H9 (cell line): ENCODE data around the gene RAB43. TPM values are rescaled to one million over a fixed set of nuclear protein-coding genes. Genes with fewer than 3 reads are reported as not detected.

Experiments
- DNase-seq: peaks from one replicate; pipeline ENCODE4 v3.0.0-alpha.2; 2017
- H2AFZ ChIP-seq: one replicate; pipeline ENCODE4 v1.6.1; 2013; ENCODE audit warnings: mild to moderate bottlenecking, low read length, control low read depth, moderate library complexity
- H2AK5ac ChIP-seq: 2 replicates; pipeline ENCODE4 v1.6.1; 2013; ENCODE audit warnings: low read length, control low read depth, mixed read lengths; ENCODE audit not compliant: insufficient read length
- H2BK120ac ChIP-seq: one replicate; pipeline ENCODE4 v1.6.1; 2013; ENCODE audit warnings: low read depth, mild to moderate bottlenecking, low read length, control low read depth, inconsistent platforms; ENCODE audit not compliant: poor library complexity, severe bottlenecking
- H2BK12ac ChIP-seq: 2 replicates; pipeline ENCODE4 v1.6.1; 2013; ENCODE audit warnings: low read length, control low read depth, mixed read lengths, low read depth; ENCODE audit not compliant: insufficient read length
- H2BK15ac ChIP-seq: 2 replicates; pipeline ENCODE4 v1.6.1; 2013; ENCODE audit warnings: low read depth, low read length, control low read depth
- H2BK20ac ChIP-seq: one replicate; pipeline ENCODE4 v1.6.1; 2013; ENCODE audit warnings: low read depth, mild to moderate bottlenecking, low read length, control low read depth, inconsistent platforms; ENCODE audit not compliant: poor library complexity, severe bottlenecking
- H2BK5ac ChIP-seq: 2 replicates; pipeline ENCODE4 v1.6.1; 2013; ENCODE audit warnings: low read length, control low read depth, mixed read lengths; ENCODE audit not compliant: insufficient read length
- H3K14ac ChIP-seq: 2 replicates; pipeline ENCODE4 v1.6.1; 2013; ENCODE audit warnings: low read length, control low read depth; ENCODE audit not compliant: insufficient read depth
- H3K18ac ChIP-seq: 2 replicates; pipeline ENCODE4 v1.6.1; 2013; ENCODE audit warnings: low read depth, mild to moderate bottlenecking, mixed read lengths, low read length, control low read depth; ENCODE audit not compliant: insufficient read length
- H3K23ac ChIP-seq: 2 replicates; pipeline ENCODE4 v1.6.1; 2013; ENCODE audit warnings: low read length, control low read depth, mixed read lengths, low read depth; ENCODE audit not compliant: insufficient read length
- H3K23me2 ChIP-seq: 2 replicates; pipeline ENCODE4 v1.6.1; 2013; ENCODE audit warnings: low read depth, mild to moderate bottlenecking, mixed read lengths, low read length, control low read depth; ENCODE audit not compliant: insufficient read length, poor library complexity, severe bottlenecking
- H3K27ac ChIP-seq: 2 replicates; pipeline ENCODE4 v1.5.1; 2013; ENCODE audit warnings: low read length, control low read depth, mixed read lengths, low read depth; ENCODE audit not compliant: insufficient read length
- H3K27me3 ChIP-seq: 2 replicates; pipeline ENCODE4 v1.6.1; 2013; ENCODE audit warnings: low read length, control low read depth, inconsistent platforms; ENCODE audit not compliant: insufficient read depth
- H3K4ac ChIP-seq: 2 replicates; pipeline ENCODE4 v1.6.1; 2013; ENCODE audit warnings: low read depth, mild to moderate bottlenecking, control low read depth, inconsistent platforms, low read length, moderate library complexity
- H3K4me1 ChIP-seq: 2 replicates; pipeline ENCODE4 v1.6.1; 2013; ENCODE audit warnings: low read length, control low read depth, inconsistent platforms; ENCODE audit not compliant: insufficient read depth
- H3K4me2 ChIP-seq: 2 replicates; pipeline ENCODE4 v1.6.1; 2013; ENCODE audit warnings: low read length, control low read depth, mixed read lengths; ENCODE audit not compliant: insufficient read length, insufficient read depth
- H3K56ac ChIP-seq: 2 replicates; pipeline ENCODE4 v1.6.1; 2013; ENCODE audit warnings: low read depth, mild to moderate bottlenecking, mixed read lengths, low read length, control low read depth; ENCODE audit not compliant: insufficient read length
- H3K79me1 ChIP-seq: 2 replicates; pipeline ENCODE4 v1.6.1; 2013; ENCODE audit warnings: low read depth, mild to moderate bottlenecking, moderate library complexity, low read length, control low read depth, inconsistent platforms; ENCODE audit not compliant: insufficient read depth, poor library complexity, severe bottlenecking
- H3K79me2 ChIP-seq: 2 replicates; pipeline ENCODE4 v1.6.1; 2013; ENCODE audit warnings: low read length, control low read depth, inconsistent platforms; ENCODE audit not compliant: insufficient read depth
- H3K9ac ChIP-seq: 2 replicates; pipeline ENCODE4 v1.6.1; 2013; ENCODE audit warnings: low read length, control low read depth, mixed read lengths; ENCODE audit not compliant: insufficient read length; ENCODE audit errors: extremely low read depth
- H3K9me3 ChIP-seq: one replicate; pipeline ENCODE4 v1.6.1; 2013; ENCODE audit warnings: low read depth, low read length, inconsistent platforms; ENCODE audit not compliant: control insufficient read depth
- H3T11ph ChIP-seq: one replicate; pipeline ENCODE4 v1.6.1; 2013; ENCODE audit warnings: mild to moderate bottlenecking, low read length, control low read depth, inconsistent platforms
- H4K20me1 ChIP-seq: one replicate; pipeline ENCODE4 v1.6.1; 2013; ENCODE audit not compliant: control insufficient read depth, insufficient read length, insufficient read depth
- H4K5ac ChIP-seq: 2 replicates; pipeline ENCODE4 v1.6.1; 2013; ENCODE audit warnings: low read depth, mild to moderate bottlenecking, mixed read lengths, low read length, control low read depth; ENCODE audit not compliant: insufficient read length
- H4K8ac ChIP-seq: replicated peaks from 2 replicates; pipeline ENCODE4 v1.6.1; 2013; ENCODE audit warnings: low read length, control low read depth, mixed read lengths, low read depth; ENCODE audit not compliant: insufficient read length
- H4K91ac ChIP-seq: 2 replicates; pipeline ENCODE4 v1.6.1; 2013; ENCODE audit warnings: low read depth, mild to moderate bottlenecking, moderate library complexity, mixed read lengths, low read length, control low read depth; ENCODE audit not compliant: insufficient read length
- H3K27ac Mint-ChIP-seq, 3 experiments: 2 replicates in 2 of 3; 3 replicates in 1 of 3; pipeline ENCODE4 v1.8.0; 2020 to 2021; ENCODE audit warnings: mixed read lengths in 3 of 3, mild to moderate bottlenecking in 1 of 3, moderate library complexity in 1 of 3
- H3K27me3 Mint-ChIP-seq: 2 replicates; pipeline ENCODE4 v1.8.0; 2021; ENCODE audit warnings: low read depth, mild to moderate bottlenecking, moderate library complexity, mixed read lengths
- H3K36me3 Mint-ChIP-seq, 3 experiments: 2 replicates in 2 of 3; 3 replicates in 1 of 3; pipeline ENCODE4 v1.8.0; 2020 to 2021; ENCODE audit warnings: low read depth in 3 of 3, mixed read lengths in 3 of 3; ENCODE audit not compliant: insufficient read depth in 1 of 3
- H3K4me1 Mint-ChIP-seq, 2 experiments: 2 replicates each; pipeline ENCODE4 v1.8.0; 2020; ENCODE audit warnings: mixed read lengths in 2 of 2
- H3K4me3 Mint-ChIP-seq, 2 experiments: 2 replicates in 1 of 2; 3 replicates in 1 of 2; pipeline ENCODE4 v1.8.0; 2020 to 2021; ENCODE audit warnings: mild to moderate bottlenecking in 2 of 2, mixed read lengths in 2 of 2, moderate library complexity in 1 of 2
- H3K9me3 Mint-ChIP-seq, 2 experiments: 2 replicates in 1 of 2; 3 replicates in 1 of 2; pipeline ENCODE4 v1.8.0; 2020; ENCODE audit warnings: mild to moderate bottlenecking in 2 of 2, mixed read lengths in 2 of 2, moderate library complexity in 1 of 2
- WGBS: extraction: QIAGEN DNeasy Blood & Tissue Kit; methylation state at CpG from one replicate; pipeline ENCODE4 v1.1.7; 2013; ENCODE audit warnings: missing lambda C conversion rate, low lambda C conversion rate, mixed read lengths; ENCODE audit not compliant: insufficient read length; ENCODE audit errors: extremely low coverage; 5-methylcytosine and 5-hydroxymethylcytosine counted together
- total RNA-seq: library from RNA; stranded (reverse); gene quantifications from 2 replicates; pipeline ENCODE4 v1.2.1, GENCODE V29; 2021
- TF ChIP-seq, protein P1 (sequence below): fragments of 200-600 bp; sonication (generic); conservative IDR thresholded peaks from 3 replicates; pipeline ENCODE4 v1.8.0; 2021; ENCODE audit warnings: antibody characterized with exemption, mild to moderate bottlenecking

Gene RAB43
- total RNA-seq, 1 experiment from 2014 or later = 13.6 TPM

DNA sequence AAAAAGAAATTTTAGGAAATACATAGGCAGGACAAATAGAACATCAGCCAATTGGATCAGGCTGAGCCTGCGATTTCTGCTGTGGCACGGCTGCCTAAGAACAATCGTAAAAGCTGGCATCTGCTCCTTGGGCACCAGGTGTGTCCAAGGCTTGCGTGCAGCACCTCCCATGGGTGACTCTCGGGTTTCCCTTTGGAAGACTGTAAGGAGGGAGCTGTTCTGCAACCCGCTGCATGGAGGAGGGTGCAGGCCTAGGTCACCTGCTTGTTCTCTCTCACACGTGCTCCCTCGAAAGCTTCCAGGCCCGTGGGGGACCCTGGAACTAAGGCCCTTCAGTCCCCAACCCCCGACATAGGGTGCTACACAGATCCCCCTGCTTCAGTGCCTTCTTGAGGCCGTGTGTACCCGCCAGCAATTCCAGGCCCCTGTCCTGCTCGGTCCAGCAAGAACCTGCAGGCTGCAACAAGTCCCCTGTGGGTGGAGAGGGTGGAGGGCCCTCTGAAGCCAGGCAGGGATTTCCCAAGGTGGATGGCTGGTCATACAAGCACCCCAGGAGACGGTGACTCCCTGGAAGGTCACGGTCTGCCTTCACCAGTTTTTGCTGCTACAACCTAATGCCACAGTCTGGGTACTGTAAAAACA lies 57.6 kb downstream of the RAB43 start:
- no peak for DNase-seq
- H3K79me2 ChIP-seq = no peaks in the 10 kb centered on the region
- H4K5ac ChIP-seq = no peak overlapping the region
- no peak overlapping the region for H2BK5ac ChIP-seq
- no peak overlapping the region for H3K56ac ChIP-seq
- H4K8ac ChIP-seq = no peak overlapping the region
- H2BK12ac ChIP-seq = no peak overlapping the region
- Mint-ChIP-seq H3K4me3 (no peak overlapping the region), H3K36me3 (no peaks in the 10 kb centered on the region), H3K27ac (no peak overlapping the region), H3K27me3 (peaks cover 3% of the 10 kb centered on the region), H3K9me3 (0 out of 5 replicates have a peak, but pooled peaks cover 0 to 2% of the 10 kb centered on the region in 2 experiments), H3K4me1 (peaks cover 0 to 6% of the 10 kb centered on the region in 2 experiments; a peak in 2 of 4 replicates)
- H2AFZ ChIP-seq = no peak overlapping the region
- no peak overlapping the region for H3K18ac ChIP-seq
- no peak overlapping the region for H2BK20ac ChIP-seq
- no peak overlapping the region for H3K9ac ChIP-seq
- H3K79me1 ChIP-seq = no peaks in the 10 kb centered on the region
- no peak overlapping the region for H4K91ac ChIP-seq
- no peak overlapping the region for H3K23ac ChIP-seq
- H3T11ph ChIP-seq = no peak overlapping the region
- H3K27me3 ChIP-seq = no peaks in the 10 kb centered on the region
- no peaks in the 10 kb centered on the region for H3K4me1 ChIP-seq
- no peak overlapping the region for H2BK120ac ChIP-seq
- H3K4ac ChIP-seq = no peak overlapping the region
- H3K9me3 ChIP-seq = no peaks in the 10 kb centered on the region
- no CpG with 5 or more reads among the region's 15 CpGs for WGBS
- TF ChIP-seq, protein P1, sequence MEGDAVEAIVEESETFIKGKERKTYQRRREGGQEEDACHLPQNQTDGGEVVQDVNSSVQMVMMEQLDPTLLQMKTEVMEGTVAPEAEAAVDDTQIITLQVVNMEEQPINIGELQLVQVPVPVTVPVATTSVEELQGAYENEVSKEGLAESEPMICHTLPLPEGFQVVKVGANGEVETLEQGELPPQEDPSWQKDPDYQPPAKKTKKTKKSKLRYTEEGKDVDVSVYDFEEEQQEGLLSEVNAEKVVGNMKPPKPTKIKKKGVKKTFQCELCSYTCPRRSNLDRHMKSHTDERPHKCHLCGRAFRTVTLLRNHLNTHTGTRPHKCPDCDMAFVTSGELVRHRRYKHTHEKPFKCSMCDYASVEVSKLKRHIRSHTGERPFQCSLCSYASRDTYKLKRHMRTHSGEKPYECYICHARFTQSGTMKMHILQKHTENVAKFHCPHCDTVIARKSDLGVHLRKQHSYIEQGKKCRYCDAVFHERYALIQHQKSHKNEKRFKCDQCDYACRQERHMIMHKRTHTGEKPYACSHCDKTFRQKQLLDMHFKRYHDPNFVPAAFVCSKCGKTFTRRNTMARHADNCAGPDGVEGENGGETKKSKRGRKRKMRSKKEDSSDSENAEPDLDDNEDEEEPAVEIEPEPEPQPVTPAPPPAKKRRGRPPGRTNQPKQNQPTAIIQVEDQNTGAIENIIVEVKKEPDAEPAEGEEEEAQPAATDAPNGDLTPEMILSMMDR = no peak
- no peaks in the 10 kb centered on the region for H3K23me2 ChIP-seq
- H3K4me2 ChIP-seq = no peak overlapping the region
- H4K20me1 ChIP-seq = no peaks in the 10 kb centered on the region
- H3K27ac ChIP-seq = no peak overlapping the region
- no peak overlapping the region for H3K14ac ChIP-seq
- H2BK15ac ChIP-seq = no peak overlapping the region
- no peak overlapping the region for H2AK5ac ChIP-seq
